ENCODE data around the gene PPP1R8. TPM values are rescaled to one million over a fixed set of nuclear protein-coding genes. Genes with fewer than 3 reads are reported as not detected.

PPP1R8 gene
- total and polyA plus RNA-seq, 2 experiments from 2014 or later = 13.4 to 50.5 TPM

- H4K20me1 ChIP-seq (replicated peaks; ENCODE audit: insufficient read depth) = peaks cover 8% of the 10 kb centered on the region
- peaks cover 68% of the 10 kb centered on the region for H3K79me2 ChIP-seq (replicated peaks; ENCODE audit: insufficient read depth)
- Mint-ChIP-seq H3K27me3 (ENCODE audit: insufficient read depth, low read depth, poor library complexity) (peaks cover 7% of the 10 kb centered on the region), H3K9me3 (no peaks in the 10 kb centered on the region), H3K4me3 (no peak overlapping the region), H3K4me1 (peaks cover 10% of the 10 kb centered on the region; the same call in 2 of the 3 replicates), H3K36me3 (ENCODE audit: low read depth) (peaks cover 28% of the 10 kb centered on the region), H3K27ac (no peak overlapping the region)
- no peak overlapping the region for H3K27ac ChIP-seq (ENCODE audit: low read depth)
- no peaks in the 10 kb centered on the region for H3K27me3 ChIP-seq (ENCODE audit: insufficient read depth)
- ATAC-seq (no peak), DNase-seq (ENCODE audit: low spot score) (no peak)
- H3K4me3 ChIP-seq = no peak overlapping the region
- H3F3A ChIP-seq (replicated peaks; ENCODE audit: low read depth) = no peaks in the 10 kb centered on the region; the same call in 1 of the 2 replicates
- H3K9me2 ChIP-seq (ENCODE audit: insufficient read depth) = no peaks in the 10 kb centered on the region
- no peak overlapping the region for H3K4me2 ChIP-seq
- H3K4me1 ChIP-seq (ENCODE audit: insufficient read depth) = peaks cover 8% of the 10 kb centered on the region; the same call in 1 of the 2 replicates
- TF ChIP-seq EZH2 (IDR thresholded peaks at IDR 0.05; ENCODE audit: low read depth, unreplicated experiment) (no peak), STAT1 (IDR thresholded peaks at IDR 0.05; ENCODE audit: unreplicated experiment) (no peak), CREB1 (CRISPR knock-in tag; IDR thresholded peaks at IDR 0.05; ENCODE audit: low read depth) (no peak), ETS1 (IDR thresholded peaks at IDR 0.05) (no peak), ZNF462 (CRISPR knock-in tag; IDR thresholded peaks at IDR 0.05) (no peak), EZH2phosphoT487 (IDR thresholded peaks at IDR 0.05; ENCODE audit: unreplicated experiment) (no peak), CTCF (conservative IDR thresholded peaks at IDR 0.05; ENCODE audit: low read depth in 2 of 2) (no peak), ZNF331 (CRISPR knock-in tag; IDR thresholded peaks at IDR 0.05; ENCODE audit: low read depth) (no peak), JUNB (IDR thresholded peaks at IDR 0.05; ENCODE audit: unreplicated experiment) (no peak), REST (IDR thresholded peaks at IDR 0.05; ENCODE audit: unreplicated experiment) (no peak), ZNF114 (CRISPR knock-in tag; IDR thresholded peaks at IDR 0.05) (no peak), NANOG (IDR thresholded peaks at IDR 0.05; ENCODE audit: borderline replicate concordance) (no peak)
- H3K36me3 ChIP-seq (ENCODE audit: insufficient read depth) = peaks cover 13% of the 10 kb centered on the region
- no peak overlapping the region for H2AFZ ChIP-seq
Measured at GRCh38 chr1:27832762-27833161, 2.2 kb downstream of the PPP1R8 start.
